ENCODE data around the gene CEP76. TPM values are rescaled to one million over a fixed set of nuclear protein-coding genes. Genes with fewer than 3 reads are reported as not detected.

CEP76 gene
- total RNA-seq, 4 donors from 2014 or later, result 5.4 to 9.1 (median 6.8) TPM

- peaks cover 10 to 33% of the 10 kb centered on the region in 2 donors for H3K4me1 ChIP-seq
- in situ Hi-C loops (cut with MboI; ENCODE audit: low sequenced_read_pairs in 4 of 4) (no loop called here), intact Hi-C loops (cut with DNase I; ENCODE audit: low total_unique reads) (loop anchor here (5.0 kb wide), 4 partner anchors 227 to 383 kb away; partner anchors contain the start of genes AFG3L2, PTPN2 and SEH1L)
- no peak for DNase-seq
- no peak for TF ChIP-seq POLR2A (IDR thresholded peaks at IDR 0.05)
- H3K9me3 ChIP-seq, result no peaks in the 10 kb centered on the region
- H3K4me3 ChIP-seq, result no peak overlapping the region
- no peaks in the 10 kb centered on the region for H3K27me3 ChIP-seq
- H3K27ac ChIP-seq, result no peak overlapping the region
- no peaks in the 10 kb centered on the region for H3K36me3 ChIP-seq
- no peak for ATAC-seq
These were observed 47.6 kb downstream of the CEP76 start for GRCh38 chr18:12654971-12655370.

DNA sequence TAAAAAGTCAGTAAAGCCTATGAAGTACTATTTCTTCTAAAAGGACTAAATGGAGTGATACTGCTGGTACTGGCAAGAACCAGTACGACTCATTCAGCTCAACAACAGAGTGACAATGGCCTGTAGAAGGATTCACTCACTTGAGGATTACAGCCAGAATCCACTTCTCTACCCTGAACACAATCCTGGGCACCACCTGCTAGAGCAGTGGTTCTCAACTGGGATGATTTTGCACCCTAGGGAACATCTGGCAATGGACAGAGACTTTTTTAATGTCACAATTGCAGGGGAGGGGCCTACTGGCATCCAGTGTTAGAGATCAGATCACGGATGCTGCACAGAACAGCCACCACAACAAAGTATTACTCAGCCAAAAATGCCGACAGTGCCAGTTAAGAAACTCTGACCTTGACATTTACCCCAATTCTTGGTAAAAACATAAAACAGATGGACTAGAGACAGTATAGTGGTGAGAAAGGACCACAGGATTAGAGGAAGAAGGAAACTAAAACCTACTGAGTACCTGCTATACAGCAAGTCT lies 49.6 kb downstream of the CEP76 start:
- no peaks in the 10 kb centered on the region for H3K27me3 ChIP-seq
- TF ChIP-seq CTCF (IDR thresholded peaks at IDR 0.05 in 4 of 5, conservative IDR thresholded peaks at IDR 0.05 in 1 of 5) (no peak), POLR2A (IDR thresholded peaks at IDR 0.05) (no peak)
- H3K4me3 ChIP-seq, result no peak overlapping the region
- H3K36me3 ChIP-seq, result no peaks in the 10 kb centered on the region
- DNase-seq (peak in 1 of 2 donors; percentile 29), ATAC-seq (peak; percentile 14 to 35)
- in situ Hi-C loops (cut with MboI; ENCODE audit: low sequenced_read_pairs in 4 of 4) (no loop called here), intact Hi-C loops (cut with DNase I; ENCODE audit: low total_unique reads) (no loop called here)
- no peaks in the 10 kb centered on the region for H3K9me3 ChIP-seq
- peak overlapping the region; percentile 31 to 61 (median 50) for H3K27ac ChIP-seq
- H3K4me1 ChIP-seq, result peaks cover 10 to 36% of the 10 kb centered on the region in 2 donors

DNA sequence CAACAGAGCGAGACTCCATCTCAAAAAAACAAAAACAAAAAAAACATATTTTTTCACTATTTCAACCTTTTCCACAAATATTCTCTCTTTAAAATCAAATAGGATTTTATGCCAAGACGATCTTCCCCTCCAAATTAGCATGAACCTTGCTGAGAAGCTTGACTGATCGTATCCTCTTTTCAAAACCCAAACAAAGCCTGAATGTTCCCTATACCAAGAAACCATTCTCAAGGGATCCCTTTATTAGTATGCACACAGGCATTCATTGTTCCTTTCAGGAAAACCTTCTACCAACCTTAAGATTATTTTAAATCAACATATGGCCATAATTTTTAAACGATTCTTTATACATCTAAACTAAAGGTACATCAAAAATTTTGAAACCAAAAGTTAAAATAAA lies 50.9 kb downstream of the CEP76 start:
- peaks cover 10 to 38% of the 10 kb centered on the region in 2 donors for H3K4me1 ChIP-seq
- H3K27ac ChIP-seq, result peak overlapping the region in 3 of 4 donors; percentile 1 to 10 (median 6)
- no peak overlapping the region for H3K4me3 ChIP-seq
- ATAC-seq, result no peak
- no peaks in the 10 kb centered on the region for H3K9me3 ChIP-seq
- TF ChIP-seq POLR2A (IDR thresholded peaks at IDR 0.05) (no peak), CTCF (IDR thresholded peaks at IDR 0.05 in 4 of 5, conservative IDR thresholded peaks at IDR 0.05 in 1 of 5) (no peak)
- intact Hi-C loops (cut with DNase I; ENCODE audit: low total_unique reads), result no loop called here
- H3K27me3 ChIP-seq, result no peaks in the 10 kb centered on the region
- no peaks in the 10 kb centered on the region for H3K36me3 ChIP-seq
- in situ Hi-C loops (cut with MboI; ENCODE audit: low sequenced_read_pairs in 4 of 4), result no loop called here
- no peak for DNase-seq

DNA sequence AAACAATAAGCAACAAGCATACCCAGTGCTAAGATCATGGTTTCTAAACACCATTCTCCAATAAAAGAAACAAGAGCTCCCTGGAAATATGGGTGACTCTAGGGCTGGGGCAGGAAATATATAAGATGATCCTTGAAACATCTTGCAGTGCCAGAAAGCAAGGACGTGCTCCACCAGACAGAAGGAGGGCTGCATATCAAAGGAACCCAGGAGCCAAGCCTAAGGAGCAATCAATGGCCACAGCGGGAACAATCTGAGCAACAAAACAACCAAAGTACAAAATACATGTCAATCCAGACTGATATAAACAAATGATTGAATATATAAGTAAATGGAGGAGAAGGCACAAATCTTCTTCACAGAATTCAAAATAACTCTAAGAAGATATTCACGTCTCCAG lies 54.8 kb downstream of the CEP76 start:
- DNase-seq, result no peak
- ATAC-seq, result no peak
- no peaks in the 10 kb centered on the region for H3K27me3 ChIP-seq
- in situ Hi-C loops (cut with MboI; ENCODE audit: low sequenced_read_pairs in 4 of 4) (loop anchor here in 2 of 4 donors (10.0 to 25.0 kb wide), 2 partner anchors 93 to 110 kb away; no protein-coding TSS in a partner anchor), intact Hi-C loops (cut with DNase I; ENCODE audit: low total_unique reads) (loop anchor here (5.0 kb wide), 1 partner anchor 95 kb away; no protein-coding TSS in a partner anchor)
- TF ChIP-seq POLR2A (IDR thresholded peaks at IDR 0.05) (no peak), CTCF (IDR thresholded peaks at IDR 0.05 in 4 of 5, conservative IDR thresholded peaks at IDR 0.05 in 1 of 5) (no peak)
- no peak overlapping the region for H3K4me3 ChIP-seq
- H3K36me3 ChIP-seq, result no peaks in the 10 kb centered on the region
- no peak overlapping the region for H3K27ac ChIP-seq
- no peaks in the 10 kb centered on the region for H3K9me3 ChIP-seq
- peaks cover 30 to 47% of the 10 kb centered on the region in 2 donors for H3K4me1 ChIP-seq

DNA sequence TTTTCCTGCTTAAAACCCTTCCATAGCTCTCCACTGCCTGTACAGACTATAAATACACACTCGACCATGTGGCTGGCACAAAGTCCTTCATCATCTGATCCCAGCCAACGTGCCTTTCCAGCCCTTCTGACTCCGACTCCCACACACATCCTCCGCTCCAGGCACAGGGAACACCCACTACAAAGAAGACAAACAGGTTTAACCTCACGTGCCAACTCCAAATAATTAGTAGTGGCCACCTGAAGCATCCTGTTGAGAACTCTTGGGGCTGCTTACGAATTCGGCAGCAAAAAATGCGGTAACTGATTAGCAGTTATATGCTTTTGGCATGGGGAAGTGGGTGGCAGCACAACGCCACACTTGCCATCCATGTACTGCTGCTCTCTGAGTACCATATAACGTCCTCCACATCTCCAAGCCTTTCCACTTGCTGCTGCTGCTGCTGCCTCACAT lies 56.7 kb downstream of the CEP76 start:
- in situ Hi-C loops (cut with MboI; ENCODE audit: low sequenced_read_pairs in 4 of 4), result loop anchor here in 2 of 4 donors (10.0 to 25.0 kb wide), 2 partner anchors 91 to 108 kb away; no protein-coding TSS in a partner anchor

More for the DNA sequence above, 56.7 kb downstream of the CEP76 start:
- Histone ChIP-seq H3K4me1 (peaks cover 22 to 40% of the 10 kb centered on the region in 2 donors), H3K36me3 (no peaks in the 10 kb centered on the region), H3K27me3 (no peaks in the 10 kb centered on the region), H3K27ac (peak overlapping the region; percentile 80 to 89 (median 82)), H3K9me3 (no peaks in the 10 kb centered on the region), H3K4me3 (peak overlapping the region in 3 of 4 donors; percentile 19 to 26 (median 24))
- intact Hi-C loops (cut with DNase I; ENCODE audit: low total_unique reads), result loop anchor here (5.0 kb wide), 1 partner anchor 93 kb away; no protein-coding TSS in a partner anchor
- DNase-seq (peak; percentile 78 to 87), ATAC-seq (peak; percentile 99)
- TF ChIP-seq POLR2A (IDR thresholded peaks at IDR 0.05) (peak in 1 of 2 donors; percentile 42), CTCF (IDR thresholded peaks at IDR 0.05 in 4 of 5, conservative IDR thresholded peaks at IDR 0.05 in 1 of 5) (no peak)
